ENCODE results near the gene TNS4. TPM values are rescaled to one million over a fixed set of nuclear protein-coding genes. Genes with fewer than 3 reads are reported as not detected.

TNS4 gene
- total RNA-seq, 1 donor from 2014 or later = 13.1 TPM

DNA sequence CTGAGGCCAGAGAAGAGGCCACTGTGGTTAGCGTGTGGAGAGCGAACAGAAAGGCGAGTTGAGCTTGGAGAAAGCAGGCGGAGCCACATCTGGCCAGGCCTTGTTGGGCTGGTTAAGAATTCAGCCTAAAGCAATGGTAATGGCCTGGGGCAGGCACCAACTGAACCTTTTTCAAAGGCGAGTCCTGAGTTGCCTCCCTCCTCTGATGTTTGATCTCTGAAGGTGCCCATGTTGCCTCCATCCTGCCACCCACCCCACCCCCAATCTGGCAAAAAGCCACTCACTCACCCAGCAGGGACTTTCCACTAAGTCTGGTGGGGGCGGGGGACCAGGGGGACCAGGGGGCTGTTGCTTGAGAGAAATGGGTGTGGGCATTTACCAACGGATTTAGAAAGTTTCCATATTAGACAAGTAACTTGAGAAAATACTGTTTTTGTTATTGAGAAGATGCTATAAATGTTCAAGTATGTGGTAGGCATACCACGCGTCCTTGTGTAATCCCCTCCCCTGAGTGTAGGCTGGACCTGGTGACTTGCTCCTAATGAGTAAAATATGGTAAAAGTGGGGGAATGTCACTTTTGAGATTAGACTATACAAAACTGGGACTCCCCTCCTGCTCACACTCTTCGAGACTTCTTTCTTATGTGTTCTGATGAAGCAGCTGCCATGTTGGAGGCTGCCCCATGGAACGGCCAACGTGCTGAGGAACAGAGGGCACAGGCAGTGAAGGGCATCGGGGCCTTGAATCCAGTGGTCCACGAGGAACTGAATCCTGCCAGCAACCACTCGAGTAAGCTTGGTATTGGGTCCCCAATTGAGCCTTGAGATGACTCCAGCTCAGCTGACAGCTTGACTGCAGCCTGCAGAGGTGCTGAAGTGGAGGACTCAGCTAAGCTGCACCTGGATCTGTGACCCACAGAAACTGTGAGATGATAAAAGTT is 29.9 kb upstream of the TNS4 start:
- Mint-ChIP-seq H3K36me3 (ENCODE audit: low read depth) (peaks cover 31% of the 10 kb centered on the region), H3K27me3 (peaks cover 2% of the 10 kb centered on the region), H3K27ac (peak overlapping the region; percentile 99), H3K4me3 (peak overlapping the region; percentile 85), H3K4me1 (peaks cover 71% of the 10 kb centered on the region), H3K9me3 (no peaks in the 10 kb centered on the region)
- intact Hi-C loops (cut with micrococcal nuclease) = loop anchor here (1.0 to 10.0 kb wide), 4 partner anchors 15 to 227 kb away; partner anchors contain the start of gene RARA
- DNase-seq = peak; percentile 85

DNA sequence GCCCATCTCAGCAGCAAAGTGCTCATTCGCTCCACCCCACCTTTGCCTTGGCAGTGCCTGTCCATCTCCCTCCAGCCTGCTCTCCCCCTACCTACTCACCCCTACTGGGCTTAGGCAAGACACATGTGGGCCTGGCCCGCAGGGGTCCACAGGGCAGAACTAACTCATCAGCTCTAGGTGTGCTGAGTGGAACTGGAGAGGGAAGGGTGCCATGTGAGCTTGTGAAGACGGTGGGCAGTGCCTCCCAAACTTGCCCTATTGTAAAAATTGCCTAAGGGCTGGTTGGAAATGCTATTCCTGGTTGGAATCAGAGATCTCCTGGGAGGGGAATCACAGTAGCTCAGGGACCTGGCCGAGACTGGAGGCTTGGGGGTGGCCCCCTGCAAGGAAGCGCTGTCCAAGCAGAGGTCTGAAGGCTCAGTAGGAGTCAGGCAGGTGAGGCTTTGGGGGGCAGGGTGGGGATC is 29.1 kb upstream of the TNS4 start:
- Mint-ChIP-seq H3K36me3 (ENCODE audit: low read depth) (peaks cover 34% of the 10 kb centered on the region), H3K27me3 (peaks cover 2% of the 10 kb centered on the region), H3K9me3 (peaks cover under 1% of the 10 kb centered on the region), H3K4me3 (peak overlapping the region; percentile 85), H3K4me1 (peaks cover 64% of the 10 kb centered on the region), H3K27ac (peak overlapping the region; percentile 99)
- peak; percentile 62 for DNase-seq
- intact Hi-C loops (cut with micrococcal nuclease) = loop anchor here (10.0 kb wide), 1 partner anchor 226 kb away; the partner anchor contains the start of gene RARA

DNA sequence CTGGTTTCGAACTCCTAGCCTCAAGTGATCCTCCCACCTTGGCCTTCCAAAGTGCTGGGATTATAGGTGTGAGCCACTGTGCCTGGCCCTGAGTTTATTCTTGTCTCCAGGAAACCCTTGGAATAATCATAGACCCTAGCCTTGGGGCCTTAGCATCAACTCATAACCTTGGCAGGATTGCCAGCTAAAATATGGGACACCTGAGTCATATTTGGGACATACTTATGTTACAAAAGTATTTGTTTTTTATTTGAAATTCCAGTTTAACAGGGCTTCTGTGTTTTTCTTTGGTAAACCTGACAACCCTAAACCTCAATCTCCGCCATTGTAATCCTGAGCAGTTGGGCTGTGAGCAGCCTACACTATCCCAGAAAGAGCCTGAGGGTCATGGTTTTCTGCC is 28.6 kb upstream of the TNS4 start:
- Mint-ChIP-seq H3K4me1 (peaks cover 64% of the 10 kb centered on the region), H3K4me3 (no peak overlapping the region), H3K9me3 (peaks cover 6% of the 10 kb centered on the region), H3K36me3 (ENCODE audit: low read depth) (peaks cover 40% of the 10 kb centered on the region), H3K27ac (peak overlapping the region; percentile 99), H3K27me3 (peaks cover 2% of the 10 kb centered on the region)
- intact Hi-C loops (cut with micrococcal nuclease) = loop anchor here (10.0 kb wide), 1 partner anchor 225 kb away; the partner anchor contains the start of gene RARA
- DNase-seq = no peak

DNA sequence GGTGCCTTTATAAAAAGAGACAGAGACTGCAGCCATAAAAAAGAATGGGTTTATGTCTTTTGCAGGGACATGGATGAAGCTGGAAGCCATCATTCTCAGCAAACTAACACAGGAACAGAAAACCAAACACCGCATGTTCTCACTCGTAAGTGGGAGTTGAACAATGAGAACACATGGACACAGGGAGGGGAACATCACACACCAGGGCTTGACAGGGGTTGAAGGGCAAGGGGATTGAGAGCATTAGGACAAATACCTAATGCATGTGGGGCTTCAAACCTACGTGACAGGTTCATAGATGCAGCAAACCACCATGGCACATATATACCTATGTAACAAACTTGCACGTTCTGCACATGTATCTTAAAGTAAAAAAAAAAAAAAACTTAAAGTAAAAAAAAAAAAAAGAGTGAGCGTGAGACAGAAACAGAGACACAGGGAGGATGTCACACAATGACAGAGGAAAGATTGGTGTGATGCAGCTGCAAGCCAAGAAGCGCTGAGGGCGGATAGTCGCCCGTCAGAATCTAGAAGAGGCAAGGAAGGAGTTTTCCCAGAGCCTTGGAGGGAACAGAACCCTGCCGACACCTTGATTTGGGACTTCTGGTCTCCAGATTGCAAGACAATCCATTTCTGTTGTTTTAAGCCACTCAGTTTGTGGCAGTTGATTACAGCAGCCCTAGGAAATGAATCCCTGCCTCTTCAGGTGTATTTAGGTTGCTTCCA is 27.4 kb upstream of the TNS4 start:
- Mint-ChIP-seq H3K27me3 (peaks cover 2% of the 10 kb centered on the region), H3K36me3 (ENCODE audit: low read depth) (peaks cover 48% of the 10 kb centered on the region), H3K27ac (peak overlapping the region; percentile 99), H3K4me3 (peak overlapping the region; percentile 6), H3K4me1 (peaks cover 61% of the 10 kb centered on the region), H3K9me3 (peaks cover 7% of the 10 kb centered on the region)
- peak; percentile 77 for DNase-seq
- intact Hi-C loops (cut with micrococcal nuclease) = no loop called here

DNA sequence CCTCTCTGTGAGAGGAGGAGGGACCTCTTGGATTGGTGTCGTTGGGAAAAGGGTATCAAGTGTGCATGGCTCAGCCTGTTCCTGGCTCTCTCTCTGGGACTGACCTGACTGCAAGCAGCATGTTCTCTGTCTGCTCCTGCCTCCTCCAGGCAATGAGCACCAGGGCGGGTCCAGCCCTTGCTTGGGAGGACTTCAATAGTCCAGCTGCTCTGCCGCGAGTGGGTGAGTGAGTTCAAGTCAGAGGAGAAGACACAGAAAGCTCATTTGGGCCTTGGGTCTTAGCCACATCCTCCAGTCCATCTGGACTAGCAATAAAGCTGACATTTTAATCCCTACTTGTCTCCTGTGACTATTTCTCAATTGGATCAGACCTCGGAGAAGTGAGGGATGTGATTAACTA is 25.2 kb upstream of the TNS4 start:
- Mint-ChIP-seq H3K27ac (peak overlapping the region; percentile 13), H3K27me3 (no peaks in the 10 kb centered on the region), H3K9me3 (peaks cover 18% of the 10 kb centered on the region), H3K36me3 (ENCODE audit: low read depth) (peaks cover 57% of the 10 kb centered on the region), H3K4me3 (no peak overlapping the region), H3K4me1 (peaks cover 56% of the 10 kb centered on the region)
- intact Hi-C loops (cut with micrococcal nuclease) = no loop called here
- DNase-seq = no peak

DNA sequence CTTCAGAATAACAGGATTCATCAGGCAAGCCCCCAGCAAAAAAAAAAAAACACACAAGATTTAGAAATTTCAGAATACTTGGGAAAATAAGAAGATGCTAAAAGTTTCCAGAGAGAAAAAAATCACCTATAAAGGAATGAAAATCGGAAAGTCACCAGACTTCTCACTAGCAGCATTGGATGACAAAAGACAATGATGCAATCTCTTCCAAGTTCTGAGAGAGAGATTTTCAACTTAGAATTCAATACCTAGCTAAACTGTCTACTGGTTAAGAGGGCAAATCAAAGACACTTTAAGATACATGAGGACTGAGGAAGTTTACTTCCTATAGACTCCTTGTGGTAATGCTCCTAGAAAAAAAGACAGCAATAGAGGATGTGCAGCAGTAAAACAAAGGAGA is 23.9 kb upstream of the TNS4 start:
- DNase-seq = no peak
- H3K36me3 Mint-ChIP-seq (ENCODE audit: low read depth) = peaks cover 69% of the 10 kb centered on the region
- peak overlapping the region; percentile 29 for H3K27ac Mint-ChIP-seq
- intact Hi-C loops (cut with micrococcal nuclease) = no loop called here
- no peak overlapping the region for H3K4me3 Mint-ChIP-seq
- H3K9me3 Mint-ChIP-seq = peaks cover 21% of the 10 kb centered on the region
- H3K27me3 Mint-ChIP-seq = no peaks in the 10 kb centered on the region
- peaks cover 50% of the 10 kb centered on the region for H3K4me1 Mint-ChIP-seq

DNA sequence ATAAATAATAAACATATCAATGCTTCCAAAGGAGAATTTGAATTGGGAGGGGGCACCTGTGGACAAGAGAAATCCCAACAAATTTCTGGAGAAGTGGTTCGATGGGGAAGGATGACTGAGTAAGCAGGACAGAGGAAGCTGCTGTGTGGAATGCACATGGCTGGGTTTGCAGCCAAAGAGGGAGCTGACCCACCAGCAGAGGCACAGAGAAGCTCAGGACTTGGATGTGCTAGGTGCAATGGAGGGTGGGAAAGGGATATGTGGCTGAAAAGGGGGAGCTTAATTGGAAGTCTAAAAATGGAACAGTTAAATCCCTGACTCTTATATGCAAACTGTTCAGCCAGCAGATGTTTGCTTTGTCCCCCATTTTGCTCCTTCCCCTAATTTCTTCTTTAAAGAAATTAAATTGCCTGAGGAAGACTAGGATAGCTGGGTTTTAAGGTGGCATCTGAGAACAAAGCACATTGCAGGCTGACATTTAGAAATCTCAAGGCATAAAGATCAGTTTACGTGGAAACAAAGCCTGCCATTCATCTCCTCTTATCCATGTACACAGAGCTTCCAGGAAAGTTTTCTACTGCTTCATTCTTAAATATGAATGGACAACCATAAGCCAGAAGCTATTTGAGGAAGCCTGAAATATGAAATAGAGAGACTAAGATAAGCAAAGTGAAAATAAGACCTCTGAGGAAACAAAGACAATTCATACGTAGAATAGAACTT is 23.0 kb upstream of the TNS4 start:
- H3K27me3 Mint-ChIP-seq = no peaks in the 10 kb centered on the region
- intact Hi-C loops (cut with micrococcal nuclease) = no loop called here
- peaks cover 75% of the 10 kb centered on the region for H3K36me3 Mint-ChIP-seq (ENCODE audit: low read depth)
- H3K27ac Mint-ChIP-seq = no peak overlapping the region
- DNase-seq = no peak
- peaks cover 54% of the 10 kb centered on the region for H3K4me1 Mint-ChIP-seq
- no peak overlapping the region for H3K4me3 Mint-ChIP-seq
- H3K9me3 Mint-ChIP-seq = peaks cover 21% of the 10 kb centered on the region

DNA sequence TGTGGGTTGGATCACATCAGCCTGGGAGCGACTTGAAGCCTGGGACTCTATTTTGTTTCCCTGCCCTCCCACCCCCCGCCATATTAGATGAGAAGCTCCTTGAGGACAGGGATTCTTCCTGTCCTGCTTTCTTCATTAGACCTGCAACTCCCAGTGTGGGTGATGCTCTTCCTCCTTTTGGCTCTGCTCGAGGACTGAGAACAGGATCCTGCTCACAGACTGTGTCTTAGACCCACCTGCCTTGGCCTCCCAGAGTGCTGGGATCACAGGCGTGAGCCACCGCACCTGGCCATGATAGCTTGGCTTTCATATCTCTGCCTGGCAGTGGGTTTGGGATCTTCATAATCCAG is 21.5 kb upstream of the TNS4 start:
- peaks cover 21% of the 10 kb centered on the region for H3K9me3 Mint-ChIP-seq
- peak overlapping the region; percentile 63 for H3K27ac Mint-ChIP-seq
- no peak overlapping the region for H3K4me3 Mint-ChIP-seq
- peaks cover 85% of the 10 kb centered on the region for H3K36me3 Mint-ChIP-seq (ENCODE audit: low read depth)
- intact Hi-C loops (cut with micrococcal nuclease) = no loop called here
- H3K27me3 Mint-ChIP-seq = no peaks in the 10 kb centered on the region
- DNase-seq = no peak
- peaks cover 59% of the 10 kb centered on the region for H3K4me1 Mint-ChIP-seq

DNA sequence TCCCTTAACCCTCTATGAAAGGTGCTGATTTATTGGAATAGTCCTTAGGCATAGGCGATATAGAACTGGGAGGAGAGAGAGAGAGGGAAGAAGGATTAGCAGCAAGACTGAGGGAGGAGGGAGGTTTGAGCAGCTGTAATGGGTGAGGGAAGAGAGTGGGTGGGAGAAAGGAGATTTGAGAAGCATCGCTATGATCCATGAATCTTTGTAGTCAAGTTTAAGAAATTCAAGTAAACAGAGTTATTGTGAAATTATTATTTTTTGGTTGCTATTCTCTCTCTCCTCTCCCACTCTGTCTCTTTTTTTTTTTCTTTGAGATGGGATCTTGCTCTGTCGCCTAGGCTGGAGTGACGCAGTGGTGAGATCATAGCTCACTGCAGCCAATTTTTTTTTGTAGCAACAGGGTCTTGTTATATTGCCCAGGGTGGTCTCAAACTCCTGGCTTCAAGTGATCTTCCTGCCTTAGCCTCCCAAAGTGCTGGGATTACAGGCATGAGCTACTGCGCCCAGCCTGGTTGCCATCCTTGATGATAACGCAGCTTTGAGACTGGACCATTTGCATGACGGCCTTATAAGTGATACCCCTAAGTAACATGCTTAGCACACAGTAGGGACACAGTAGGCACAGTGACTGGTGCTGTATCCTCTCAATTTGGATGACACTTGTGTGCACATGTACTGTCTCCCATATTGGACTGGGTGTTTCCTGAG is 21.0 kb upstream of the TNS4 start:
- Mint-ChIP-seq H3K9me3 (peaks cover 21% of the 10 kb centered on the region), H3K27ac (peak overlapping the region; percentile 23), H3K36me3 (ENCODE audit: low read depth) (peaks cover 84% of the 10 kb centered on the region), H3K4me1 (peaks cover 60% of the 10 kb centered on the region), H3K27me3 (no peaks in the 10 kb centered on the region), H3K4me3 (peak overlapping the region; percentile 50)
- intact Hi-C loops (cut with micrococcal nuclease) = no loop called here
- DNase-seq = no peak

DNA sequence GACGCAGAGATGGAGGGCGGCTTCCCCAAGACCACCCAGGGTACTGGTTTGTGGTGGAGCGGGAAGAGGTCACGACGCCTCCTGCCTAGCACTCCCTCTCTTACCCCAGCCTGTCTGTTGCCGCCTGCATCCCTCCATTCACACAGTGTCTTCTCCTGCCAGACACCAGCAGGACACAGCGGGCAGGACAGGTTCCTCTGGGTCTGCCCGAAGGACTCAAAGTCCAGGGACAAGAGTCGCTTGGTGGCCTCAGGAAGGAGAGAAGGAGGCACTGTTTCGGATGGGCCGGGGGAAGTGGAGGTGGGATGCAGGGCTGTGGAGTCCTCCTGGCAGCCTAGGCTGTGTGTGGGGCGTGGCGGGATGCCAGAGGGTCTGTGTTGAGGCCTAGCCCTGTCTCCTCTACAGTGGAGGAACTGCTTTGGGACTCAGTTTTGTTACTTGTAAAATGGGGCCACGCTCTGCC is 19.6 kb upstream of the TNS4 start:
- Mint-ChIP-seq H3K36me3 (ENCODE audit: low read depth) (peaks cover 78% of the 10 kb centered on the region), H3K27ac (peak overlapping the region; percentile 78), H3K4me3 (peak overlapping the region; percentile 72), H3K9me3 (peaks cover 21% of the 10 kb centered on the region), H3K27me3 (no peaks in the 10 kb centered on the region), H3K4me1 (peaks cover 69% of the 10 kb centered on the region)
- no peak for DNase-seq
- intact Hi-C loops (cut with micrococcal nuclease) = no loop called here

DNA sequence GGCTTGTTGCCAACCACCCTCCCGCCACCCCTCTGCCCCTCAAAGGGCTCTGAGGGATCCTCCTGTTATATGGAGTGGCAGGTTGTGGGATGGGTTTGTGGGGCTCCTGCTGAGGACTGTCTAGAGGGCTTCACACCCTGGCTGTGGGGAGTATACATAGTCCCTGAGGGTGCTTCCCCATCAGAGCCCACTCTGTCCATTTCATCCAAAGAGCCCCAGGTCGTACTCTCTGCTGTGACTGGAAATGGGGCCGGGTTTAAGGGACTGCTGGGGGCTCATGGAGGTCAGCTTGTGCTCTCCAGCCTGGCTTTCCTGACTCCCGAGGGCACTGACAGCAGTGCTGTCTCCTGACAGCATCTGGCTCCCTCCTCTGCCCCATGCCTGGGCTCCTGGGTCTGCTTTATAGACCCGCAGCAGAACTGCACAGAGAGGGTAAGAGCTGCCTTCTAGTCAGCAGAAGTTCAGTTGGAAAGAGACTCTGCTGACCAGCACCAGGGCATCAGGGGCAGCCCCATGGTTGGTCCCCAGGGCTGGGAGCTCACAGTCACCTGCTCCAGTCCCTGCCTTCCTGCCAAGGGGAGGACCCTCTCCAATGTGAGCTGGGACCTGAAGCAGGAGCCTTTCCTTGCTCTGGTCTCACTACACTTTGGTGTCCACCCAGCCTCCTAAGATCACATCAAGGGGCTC is 17.8 kb upstream of the TNS4 start:
- H3K9me3 Mint-ChIP-seq = peaks cover 18% of the 10 kb centered on the region
- peak; percentile 60 for DNase-seq
- H3K4me1 Mint-ChIP-seq = peaks cover 82% of the 10 kb centered on the region
- intact Hi-C loops (cut with micrococcal nuclease) = no loop called here
- H3K4me3 Mint-ChIP-seq = peak overlapping the region; percentile 87
- no peaks in the 10 kb centered on the region for H3K27me3 Mint-ChIP-seq
- H3K27ac Mint-ChIP-seq = peak overlapping the region; percentile 83
- H3K36me3 Mint-ChIP-seq (ENCODE audit: low read depth) = peaks cover 64% of the 10 kb centered on the region

DNA sequence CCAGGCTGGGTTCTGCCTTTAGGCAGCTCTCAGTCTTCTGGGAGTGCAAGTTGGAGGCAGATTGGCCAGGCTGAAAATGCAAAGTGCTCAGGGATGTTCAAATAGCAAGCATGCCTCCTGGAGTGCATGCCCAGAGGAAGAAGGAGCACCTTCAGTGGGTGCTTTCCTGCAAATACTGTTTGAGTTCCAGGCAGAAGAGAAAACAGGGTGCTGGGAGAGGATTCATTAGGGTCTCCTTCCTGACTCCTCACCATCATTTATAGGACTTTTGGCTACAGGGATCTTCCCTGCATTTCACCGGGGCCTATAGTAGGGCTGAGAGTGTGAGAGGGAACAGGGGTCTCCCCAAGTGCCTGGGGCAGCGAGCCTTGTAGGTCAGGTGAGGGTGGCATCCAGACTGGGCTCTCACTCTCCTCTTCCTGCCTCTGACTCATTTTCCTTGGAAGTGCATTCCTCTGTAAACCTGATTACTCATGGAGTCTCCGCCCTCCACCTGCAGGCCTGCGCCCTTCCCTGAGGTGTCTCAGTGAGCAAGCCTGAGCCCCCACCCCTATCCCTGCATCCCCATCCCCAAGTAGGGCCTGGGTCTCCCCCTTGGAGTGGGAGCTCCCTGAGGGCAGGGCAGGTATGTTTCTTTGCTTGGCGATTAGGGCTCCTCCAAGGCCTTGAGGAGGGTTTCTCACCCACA is 17.1 kb upstream of the TNS4 start:
- peaks cover 85% of the 10 kb centered on the region for H3K4me1 Mint-ChIP-seq
- H3K27me3 Mint-ChIP-seq = no peaks in the 10 kb centered on the region
- intact Hi-C loops (cut with micrococcal nuclease) = no loop called here

More for the DNA sequence above, 17.1 kb upstream of the TNS4 start:
- DNase-seq = peak; percentile 58
- Mint-ChIP-seq H3K36me3 (ENCODE audit: low read depth) (peaks cover 57% of the 10 kb centered on the region), H3K4me3 (peak overlapping the region; percentile 87), H3K9me3 (peaks cover 16% of the 10 kb centered on the region), H3K27ac (peak overlapping the region; percentile 83)

All from activated CD4-positive, alpha-beta T cell treated with anti-CD3 and anti-CD28 coated beads, Interleukin-2, amount 10 ng/mL, durations not matched to agents 24 days and 14 days (primary cell).